Suppressor macrophage treated with lipopolysaccharide for 4 hours (primary cell): ENCODE measurements around the gene MYH15.

ENCODE experiments used
- DNase-seq: peaks from one replicate; pipeline ENCODE4 v3.0.0-alpha.2; 2020

MYH15 gene

DNA sequence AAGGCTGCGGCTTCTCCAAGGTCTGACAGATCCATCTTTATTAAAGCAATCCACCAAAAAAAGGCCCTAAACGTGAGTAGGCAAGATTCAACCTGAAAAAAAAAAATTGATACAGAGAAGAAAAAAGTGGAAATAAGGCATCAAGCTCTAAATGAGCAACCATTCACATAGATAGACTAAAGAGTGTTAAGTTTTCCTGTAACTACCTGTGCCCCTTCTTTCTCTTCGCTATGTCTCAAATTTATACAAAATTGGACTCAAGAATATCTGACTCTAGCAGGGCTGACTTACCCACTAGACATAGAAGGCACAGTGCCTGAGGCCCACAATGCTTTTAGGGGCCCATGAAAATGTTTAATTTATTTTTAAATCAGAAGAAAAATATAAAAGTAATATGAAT is at the start of gene MYH15:
Gene MYH15, minus strand, starts transcription at position 101 of the 400 bp plus-strand sequence. Its CDS starts 66 bp downstream, at position 35.
- no peak for DNase-seq

DNA sequence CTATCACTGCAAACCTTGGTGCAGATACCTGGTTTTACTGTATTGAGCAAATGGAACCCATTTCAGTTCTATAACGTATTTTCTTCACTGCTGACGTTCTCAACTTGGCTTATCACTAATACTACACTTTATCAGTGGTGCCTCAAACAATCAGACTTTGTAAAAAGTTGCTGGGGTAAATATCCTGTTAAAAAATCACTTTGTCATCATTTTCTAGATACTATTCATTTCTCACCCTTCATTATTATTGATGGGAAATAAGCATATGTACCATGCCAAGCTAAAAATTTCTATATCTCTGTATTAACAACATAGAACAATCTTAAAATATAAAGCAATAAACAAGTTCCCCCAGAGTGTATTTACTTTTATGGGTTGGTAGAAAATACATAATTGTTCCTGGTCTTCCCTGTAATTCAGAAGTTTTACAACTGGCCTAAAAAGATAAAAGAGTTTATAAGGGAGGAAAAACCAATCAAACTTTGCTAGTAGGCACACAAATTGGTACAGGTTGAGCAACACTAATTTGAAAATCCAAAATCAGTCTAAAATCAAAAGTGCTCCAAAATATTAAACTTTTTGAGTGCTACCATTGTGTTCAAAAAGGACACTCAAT is 45.7 kb upstream of the MYH15 start:
- DNase-seq: no peak

DNA sequence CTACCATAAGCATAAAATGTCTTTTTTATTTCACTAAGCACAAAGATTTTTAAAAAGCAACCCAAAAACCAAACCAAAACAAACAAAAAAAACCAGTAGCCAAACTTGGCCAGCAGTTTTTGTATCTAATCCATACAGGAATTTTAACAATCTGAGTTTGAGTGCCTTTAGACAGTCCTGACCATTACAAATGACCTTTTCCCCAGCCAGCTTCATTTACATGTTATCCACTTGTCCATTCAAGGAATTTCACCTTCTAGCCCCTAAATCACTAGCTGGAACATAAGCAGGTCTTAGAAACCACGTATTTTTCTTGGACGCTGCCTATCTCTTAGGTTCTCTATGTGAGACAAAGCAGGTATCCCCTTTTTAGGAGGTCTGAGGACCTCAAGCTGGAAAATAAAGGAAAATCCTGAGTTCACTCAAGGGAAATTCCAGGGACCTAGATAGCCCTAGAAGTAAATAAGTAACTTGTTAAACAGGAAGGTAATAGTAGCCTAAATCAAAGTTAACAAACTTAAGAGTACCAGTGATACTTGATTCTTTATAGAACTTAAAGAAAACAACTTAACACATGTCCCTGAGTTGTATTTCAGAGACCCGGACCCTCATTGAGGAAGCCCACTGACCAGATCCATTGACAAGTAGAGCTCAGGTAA is 44.6 kb upstream of the MYH15 start:
- DNase-seq: no peak

DNA sequence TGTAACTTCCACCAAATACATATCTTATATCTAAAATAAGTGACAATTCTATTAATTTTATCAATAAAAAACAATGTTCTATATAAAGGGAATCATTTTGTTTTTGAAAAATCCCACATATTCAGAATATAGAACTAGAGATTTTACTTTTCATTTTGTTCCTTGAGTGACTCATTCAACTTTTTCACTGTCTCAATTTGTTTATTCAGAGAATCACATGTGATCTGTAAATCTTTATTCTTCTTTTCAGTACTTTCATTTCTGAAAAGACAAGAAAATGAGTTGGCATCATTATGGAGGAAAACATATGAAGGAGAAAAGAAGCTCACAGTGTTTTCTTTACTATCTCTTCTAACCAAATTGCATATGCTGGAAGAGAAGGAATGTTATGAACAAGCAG is 43.8 kb upstream of the MYH15 start:
- no peak for DNase-seq

DNA sequence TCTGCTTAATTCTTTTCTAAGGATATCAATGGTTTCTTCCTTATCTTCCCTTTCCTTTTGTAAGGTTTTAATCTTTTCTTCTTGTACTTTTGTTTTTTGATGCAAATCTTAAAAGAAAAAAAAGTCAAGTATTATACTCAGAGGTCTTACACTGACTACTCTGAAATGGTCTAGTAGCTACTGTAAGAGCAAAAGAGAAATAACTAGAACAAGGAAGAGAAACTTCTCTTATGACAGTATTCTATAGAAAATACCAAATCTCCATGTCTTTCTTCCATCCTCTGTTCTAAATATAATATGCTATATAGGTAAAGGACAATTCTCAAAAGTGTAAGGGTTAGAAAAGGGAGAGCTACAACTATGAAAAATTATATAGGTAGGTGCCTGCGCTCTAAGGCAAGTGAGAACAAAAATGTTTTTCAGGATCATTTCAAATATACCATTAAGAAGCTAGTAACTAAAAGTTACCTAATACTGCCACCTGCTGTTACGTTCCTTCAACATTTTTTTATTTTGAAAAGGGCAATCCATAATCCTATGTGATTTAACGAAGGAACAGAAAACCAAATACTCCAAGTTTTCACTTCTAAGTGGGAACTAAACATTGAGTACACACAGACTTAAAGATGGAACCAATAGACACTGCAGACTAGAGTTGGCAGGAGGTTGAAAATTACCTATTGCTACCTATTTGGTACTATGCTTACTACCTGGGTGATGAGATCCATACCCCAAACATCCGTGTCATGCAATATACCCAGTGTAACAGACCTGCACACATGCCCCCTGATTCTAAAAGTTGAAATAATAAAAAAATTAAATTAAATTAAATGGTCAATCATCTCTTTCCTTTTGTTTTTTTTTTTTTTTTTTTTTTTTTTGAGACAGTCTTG is 42.1 kb upstream of the MYH15 start:
- DNase-seq: peak; percentile 74

DNA sequence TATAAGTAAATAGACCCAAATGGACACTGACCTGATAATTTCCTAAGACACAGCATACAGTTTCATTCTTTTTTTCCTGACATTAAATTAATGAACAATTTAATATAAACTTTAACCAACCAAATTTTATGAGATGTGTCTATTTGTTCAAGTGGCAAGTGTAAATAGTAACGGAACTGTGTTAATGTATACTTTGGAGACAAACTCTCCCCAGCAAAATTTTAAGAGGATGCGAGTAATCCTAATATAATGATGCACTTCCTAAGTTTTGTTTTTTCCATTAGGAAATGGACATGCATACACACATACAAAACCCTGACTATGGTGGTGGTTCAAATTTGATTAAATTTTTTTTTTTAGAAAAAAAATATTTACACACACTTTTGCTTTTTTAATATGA is 38.5 kb upstream of the MYH15 start:
- no peak for DNase-seq

DNA sequence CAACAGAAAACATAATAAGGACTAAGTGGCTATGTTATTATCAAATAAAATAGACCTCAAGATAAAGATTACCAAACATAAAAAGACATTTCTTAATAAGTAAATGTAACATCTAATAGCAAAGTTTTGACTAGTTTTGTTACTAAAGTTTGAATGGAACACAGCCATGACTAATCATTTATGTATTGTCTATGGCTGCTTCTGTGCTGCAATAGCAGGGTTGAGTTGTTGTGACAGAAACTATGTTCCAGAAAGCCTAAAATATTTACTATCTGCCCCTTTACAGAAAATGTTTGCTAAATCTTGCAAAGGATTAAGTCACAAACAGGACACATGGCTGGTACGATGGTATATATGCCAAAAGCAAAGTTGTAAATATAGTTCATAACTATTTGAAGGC is 37.9 kb upstream of the MYH15 start:
- DNase-seq: no peak

DNA sequence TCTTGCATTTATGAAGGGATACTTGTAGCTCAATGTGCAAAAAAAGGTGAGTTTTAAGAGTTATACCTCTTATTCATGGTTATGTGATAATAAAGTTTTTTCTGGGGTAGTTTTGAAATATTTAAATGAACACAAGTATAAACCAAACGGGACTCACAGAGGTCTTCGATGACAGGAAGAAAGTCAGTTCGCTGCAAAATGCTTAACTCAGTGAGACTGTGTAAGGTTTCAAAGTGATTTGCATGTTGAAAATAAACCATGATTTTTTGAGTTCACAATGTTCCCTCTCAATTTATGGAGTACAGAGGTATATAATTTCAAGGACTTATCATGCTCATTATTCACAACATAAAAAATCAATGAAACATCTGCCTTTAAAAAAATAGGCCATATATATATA is 36.3 kb upstream of the MYH15 start:
- no peak for DNase-seq

DNA sequence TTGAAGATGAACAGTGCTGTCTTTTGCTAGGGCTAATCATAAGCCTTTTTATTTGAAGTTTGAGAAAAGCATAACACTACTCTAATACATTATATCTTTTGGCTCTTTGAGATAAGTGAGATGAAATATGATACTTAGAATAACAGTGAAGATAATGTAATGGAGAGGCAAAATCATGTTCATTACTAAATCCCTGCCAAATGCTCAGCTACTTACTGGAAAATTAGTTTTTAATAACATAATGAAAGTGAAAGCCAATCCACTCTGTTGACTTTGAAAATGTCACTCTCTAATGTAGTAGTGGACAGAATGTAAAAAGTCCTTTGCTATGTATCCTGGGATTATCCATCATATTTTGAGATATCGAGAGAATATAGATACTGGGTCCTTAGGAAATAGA is 35.9 kb upstream of the MYH15 start:
- no peak for DNase-seq

DNA sequence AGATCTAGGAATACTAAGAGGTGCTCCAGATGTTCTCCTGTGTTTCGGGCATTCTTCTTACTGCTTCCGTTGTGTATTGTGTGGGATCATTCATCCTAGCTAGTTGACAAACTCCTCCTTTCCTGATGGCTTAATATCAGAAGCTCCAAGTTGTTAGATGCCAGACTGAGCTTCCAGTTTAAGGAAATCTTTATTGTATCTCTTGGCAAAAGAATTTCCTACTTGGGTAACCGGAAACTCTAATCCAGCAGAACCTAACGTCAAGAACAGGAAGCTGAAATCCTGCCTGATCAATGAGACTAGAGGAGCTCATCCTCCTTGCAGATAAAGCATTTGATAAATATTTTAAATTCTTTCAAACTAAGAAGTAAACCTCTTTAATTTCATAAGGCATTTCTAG is 27.7 kb upstream of the MYH15 start:
- no peak for DNase-seq

DNA sequence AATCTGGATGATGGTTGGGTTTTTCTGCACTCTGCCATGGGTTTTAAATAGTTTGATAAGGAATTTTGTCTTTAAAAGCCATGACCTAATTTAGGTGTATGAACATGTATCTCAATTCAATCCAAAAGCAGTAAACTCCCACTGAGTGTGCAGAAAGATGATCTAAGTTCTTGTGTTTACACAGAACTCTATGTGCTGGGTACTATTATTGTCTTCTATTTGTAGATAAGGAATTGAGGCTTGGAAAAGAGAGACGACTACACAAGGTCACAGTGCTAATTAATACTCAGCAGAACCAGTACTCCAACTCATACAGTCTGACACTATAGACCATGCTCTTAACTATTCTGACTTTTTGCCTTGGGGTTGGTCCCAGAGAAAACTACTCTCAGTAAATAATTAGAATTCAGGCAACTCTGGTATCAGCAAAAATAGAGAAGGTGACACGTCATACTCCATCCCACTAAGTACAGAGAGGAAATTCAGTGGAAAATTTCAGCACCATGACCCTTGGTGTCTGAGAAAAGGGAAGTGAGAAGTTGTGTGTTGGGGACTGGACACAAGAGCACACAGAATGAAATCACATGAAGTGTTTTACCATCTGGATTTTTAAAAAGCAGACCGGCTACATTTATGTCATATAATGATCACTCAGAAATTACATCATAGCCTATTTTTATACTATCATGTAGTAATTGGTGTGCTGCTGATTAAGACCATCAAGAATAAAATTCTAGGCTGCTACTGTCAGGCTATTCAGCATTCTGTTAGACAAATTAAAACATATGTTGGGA is 18.3 kb upstream of the MYH15 start:
- DNase-seq: peak; percentile 95

DNA sequence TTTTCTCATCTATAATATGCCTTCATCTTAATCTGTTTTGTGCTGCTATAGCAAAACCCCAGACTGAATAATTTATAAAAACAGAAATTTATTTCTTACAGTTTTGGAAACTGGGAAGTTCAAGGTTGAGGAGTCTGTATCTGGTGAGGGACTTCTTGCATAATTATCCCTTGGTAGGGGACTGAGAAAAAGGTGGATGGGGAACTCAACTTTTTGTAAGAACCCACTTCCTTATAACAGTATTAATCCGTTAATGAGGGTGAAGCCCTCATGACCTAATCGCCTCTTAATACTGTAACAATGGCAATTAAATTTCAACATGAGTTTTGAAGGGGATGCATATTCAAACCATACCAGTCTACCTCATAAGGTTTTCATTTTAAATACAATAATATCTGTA is 17.4 kb upstream of the MYH15 start:
- DNase-seq: peak; percentile 18

DNA sequence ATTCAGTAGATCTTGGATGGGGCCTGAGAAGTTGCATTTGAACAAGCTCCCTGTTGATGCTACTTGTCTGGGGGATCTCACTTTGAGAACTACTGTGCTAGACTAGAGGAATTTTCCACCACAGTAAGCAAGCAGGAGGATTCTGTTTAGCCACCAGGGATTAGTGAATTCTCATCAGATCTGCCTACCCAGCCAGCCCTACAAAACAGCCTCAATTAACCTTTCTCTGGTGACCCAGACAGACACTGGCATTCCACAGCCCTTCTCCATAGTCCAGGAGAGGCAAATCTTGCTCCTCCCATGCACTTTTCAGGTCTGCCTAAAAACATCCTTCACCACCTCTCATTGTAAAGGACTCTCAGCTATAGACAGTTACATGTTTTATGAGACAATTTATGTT is 16.7 kb upstream of the MYH15 start:
- no peak for DNase-seq

DNA sequence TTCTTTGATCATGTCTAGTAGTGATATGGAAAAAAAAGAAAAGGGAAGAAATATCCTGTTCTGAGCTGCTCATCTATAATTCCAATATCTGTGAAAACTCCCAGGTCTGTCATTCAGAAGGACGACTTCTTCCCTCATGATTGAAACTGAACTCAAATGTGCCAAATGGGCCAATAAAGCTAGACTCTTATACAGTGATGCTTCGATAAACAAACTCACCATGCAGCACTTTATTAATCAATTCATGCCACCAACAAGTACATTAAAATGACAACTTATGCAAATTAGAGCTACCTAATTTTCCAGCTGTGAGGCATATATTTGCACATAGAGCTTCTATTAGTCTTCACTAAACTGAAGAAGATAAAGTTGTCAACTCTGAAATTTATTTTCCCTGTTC is 15.6 kb upstream of the MYH15 start:
- DNase-seq: no peak

DNA sequence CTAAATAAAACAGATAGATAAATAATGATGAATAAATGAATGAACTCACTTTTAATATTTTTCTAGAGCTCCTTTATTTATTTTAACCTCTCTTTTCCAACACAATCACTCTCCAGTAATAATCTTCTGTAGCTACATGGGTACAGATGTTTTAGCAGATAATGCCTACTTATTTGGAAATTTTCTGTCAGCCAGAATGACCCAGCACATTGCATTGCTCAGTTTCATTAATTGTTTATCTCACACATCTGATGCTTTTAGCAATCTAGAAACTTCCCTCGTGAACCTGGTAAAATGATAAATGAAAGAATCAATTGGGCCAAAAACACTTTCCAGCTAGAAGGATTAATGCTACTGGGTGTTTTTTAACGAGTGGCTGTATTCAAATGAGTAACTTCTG is 14.9 kb upstream of the MYH15 start:
- DNase-seq: no peak

DNA sequence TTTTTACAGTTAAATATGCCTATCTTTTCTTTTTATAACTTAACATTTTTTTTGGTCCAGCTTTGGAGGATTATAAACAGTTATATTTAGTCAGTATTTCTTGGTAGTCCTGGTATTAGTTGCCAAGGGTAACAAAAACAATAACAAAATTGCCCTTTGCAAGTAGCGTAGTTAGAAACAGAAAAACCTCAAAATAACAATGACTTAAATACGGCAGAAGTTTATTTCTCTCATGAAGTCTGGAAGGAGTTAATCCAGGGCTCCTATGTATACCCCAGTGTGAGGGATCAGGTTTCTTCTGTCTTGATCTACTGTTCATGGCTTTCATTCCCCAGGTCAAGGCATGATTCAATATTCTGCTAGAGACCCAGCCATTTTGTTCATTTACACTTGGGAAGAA is 14.1 kb upstream of the MYH15 start:
- no peak for DNase-seq

DNA sequence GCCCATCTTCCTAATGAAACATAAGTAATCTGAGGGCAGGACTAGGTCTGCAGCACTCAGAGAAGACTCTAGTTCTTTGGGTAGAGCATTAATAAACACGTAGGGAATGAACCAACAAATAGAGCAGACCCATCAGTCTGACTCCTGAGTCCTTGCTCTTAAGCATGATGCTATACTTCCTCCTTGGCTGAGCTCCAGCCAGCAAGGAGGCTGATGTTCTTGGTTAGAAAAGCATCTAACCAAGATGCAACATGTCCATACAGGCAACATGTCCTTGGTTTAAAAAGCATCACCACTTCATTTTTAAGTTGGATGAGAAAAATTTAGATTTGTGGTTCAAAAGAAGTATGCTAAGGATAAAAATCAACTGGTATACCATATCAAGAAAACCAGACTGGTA is 8.5 kb upstream of the MYH15 start:
- DNase-seq: no peak

DNA sequence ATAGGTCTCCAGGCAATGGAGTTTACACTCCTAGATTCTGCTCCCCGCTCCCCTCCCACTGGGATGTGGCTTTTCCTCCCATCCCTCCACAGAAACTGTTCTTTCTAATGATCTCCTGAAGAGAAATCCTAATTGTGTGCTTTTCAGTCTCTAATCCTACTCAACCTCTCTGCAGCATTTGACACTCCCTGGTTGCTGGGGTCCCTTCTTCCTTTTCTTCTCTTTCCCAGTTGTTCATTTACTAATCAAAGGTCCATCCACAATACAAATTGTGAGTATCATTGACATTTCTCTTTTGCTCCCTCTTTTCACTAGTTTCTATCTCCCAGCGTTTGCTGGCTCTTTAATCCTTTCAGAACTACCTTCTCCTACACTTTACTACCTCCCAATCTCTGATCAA is 6.5 kb upstream of the MYH15 start:
- DNase-seq: no peak

DNA sequence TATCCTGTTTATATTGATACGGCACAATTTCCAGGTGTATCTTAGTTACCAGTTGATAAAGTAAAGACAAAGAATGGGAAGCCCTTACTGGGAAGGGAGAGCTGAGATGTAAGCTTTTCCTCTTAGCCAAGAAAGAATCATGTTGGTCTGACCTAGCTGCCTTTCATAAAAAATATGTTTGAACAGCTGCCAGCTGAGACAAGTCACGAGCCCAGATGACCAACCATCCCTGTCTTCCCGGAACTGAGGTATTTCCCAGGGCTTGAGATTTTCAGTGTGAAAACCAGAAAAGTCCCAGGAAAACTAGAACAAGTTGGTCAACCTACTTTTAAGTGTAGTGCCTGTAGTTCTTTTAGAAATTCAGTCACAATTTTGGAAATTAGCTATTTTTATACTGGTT is 3.6 kb upstream of the MYH15 start:
- DNase-seq: no peak

DNA sequence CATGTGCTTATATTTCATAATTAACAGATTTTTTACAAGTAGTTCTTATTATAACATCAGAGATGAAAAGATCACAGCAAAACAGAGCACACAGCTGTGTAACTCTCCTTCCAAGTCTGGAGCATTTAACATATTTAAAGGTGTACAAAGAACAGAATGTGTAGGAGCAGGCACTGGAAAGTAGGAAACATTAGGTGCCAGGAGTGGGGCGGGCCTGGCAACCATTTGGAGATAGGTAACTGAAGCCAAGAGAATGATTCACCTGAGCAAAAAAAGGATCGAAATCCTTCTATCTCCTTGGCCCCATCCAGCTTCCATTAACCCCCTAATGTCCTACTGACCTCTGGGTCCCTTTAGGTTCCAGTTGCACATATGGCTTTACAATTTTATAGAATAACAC is 2.3 kb upstream of the MYH15 start:
- DNase-seq: no peak

DNA sequence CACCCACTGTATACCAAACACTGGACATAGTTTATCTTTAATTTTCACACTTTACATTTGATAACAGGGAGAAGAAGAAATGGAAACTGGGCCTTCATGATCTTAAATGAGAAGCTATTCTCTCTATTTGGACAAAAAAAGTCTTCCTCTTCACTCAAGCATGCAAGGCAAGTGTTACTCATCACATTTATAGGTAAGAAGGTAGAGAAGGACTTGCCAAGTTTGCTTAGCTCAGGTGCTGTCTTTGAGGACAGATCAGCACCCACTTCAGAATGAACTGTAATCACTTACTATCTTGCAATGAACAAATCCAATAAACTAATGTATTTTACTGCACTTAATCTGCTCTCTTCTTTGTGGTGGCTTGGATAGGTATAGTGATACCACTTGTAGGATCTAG is 1.1 kb upstream of the MYH15 start:
- no peak for DNase-seq

DNA sequence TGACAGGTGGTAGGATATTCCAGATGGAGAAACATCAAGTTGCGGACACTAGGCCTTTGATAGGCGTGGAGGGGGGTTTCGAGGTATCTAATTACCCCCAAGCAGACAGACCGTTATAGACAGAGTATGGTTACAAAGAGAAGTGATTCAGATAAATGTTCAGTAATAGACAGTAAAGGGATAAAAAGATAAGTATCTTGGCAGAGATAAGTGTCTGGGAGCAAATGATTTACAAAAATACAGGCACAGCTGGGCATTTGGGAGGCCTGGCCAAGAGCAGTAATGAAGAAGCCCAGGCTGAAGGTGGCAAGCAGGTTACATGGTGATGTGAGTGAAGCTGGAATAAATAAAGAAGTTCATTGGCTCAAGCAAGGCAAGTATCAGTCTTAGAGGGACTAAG is 659 bp upstream of the MYH15 start:
- no peak for DNase-seq

DNA sequence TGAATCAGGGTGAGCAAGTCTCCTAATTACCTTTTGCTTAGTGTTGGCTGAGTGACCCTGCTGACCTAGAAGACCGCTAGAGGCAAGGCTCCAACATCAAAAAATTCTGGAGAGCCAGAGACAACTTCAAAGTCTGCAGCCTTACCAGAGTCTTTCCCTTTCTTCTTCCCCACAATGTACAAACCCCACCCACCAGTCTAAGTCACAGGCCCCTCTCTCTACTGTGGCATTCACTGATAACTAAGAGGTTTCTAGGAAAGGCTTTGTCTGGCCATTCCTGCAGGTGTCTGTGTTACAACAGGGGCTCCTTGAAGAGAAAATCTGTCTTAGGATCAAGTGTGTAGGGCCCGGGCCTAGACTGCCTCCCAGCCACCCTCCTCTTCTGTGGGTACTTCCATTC is 525 bp downstream of the MYH15 start:
- DNase-seq: no peak
